ENCODE results near the gene CRISPLD2. TPM values are rescaled to one million over a fixed set of nuclear protein-coding genes. Genes with fewer than 3 reads are reported as not detected.

CRISPLD2 gene
- total and polyA plus RNA-seq, 10 of the 15 experiments (the other 5 are each of a cell fraction or from before 2014, with no cell fraction given) = 0.03 to 0.30 (median 0.08) TPM; not detected in 5

DNA sequence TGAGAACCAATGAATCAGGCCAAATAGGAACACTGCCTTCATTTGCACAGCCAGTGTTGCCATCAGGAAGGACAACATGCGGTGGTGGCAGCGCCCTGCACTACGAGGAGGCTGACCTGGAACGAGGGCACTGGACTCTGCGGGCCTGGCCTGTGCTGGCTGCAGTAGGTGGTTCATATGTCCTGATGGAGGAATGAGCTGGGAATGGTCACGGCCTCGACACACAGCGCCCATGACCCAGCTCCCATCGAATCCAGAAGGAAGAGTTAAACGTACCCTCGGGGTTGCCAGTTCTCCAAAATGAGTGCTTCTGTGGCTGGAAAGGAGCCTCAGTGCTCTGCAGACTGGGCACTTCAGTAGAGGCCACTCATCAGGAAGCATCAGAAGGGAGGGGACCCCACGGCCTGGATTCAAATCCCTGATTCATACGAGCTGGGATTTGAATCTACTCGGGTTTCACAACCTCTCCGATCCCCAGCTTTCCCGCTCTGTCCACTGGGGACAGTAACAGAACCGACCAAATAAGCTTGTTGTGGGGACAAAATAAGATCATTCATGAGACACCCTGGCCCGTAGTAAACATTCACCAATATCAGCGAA, 106.1 kb downstream of the CRISPLD2 start (continued):
- TF ChIP-seq SIN3A (IDR thresholded peaks at IDR 0.05; ENCODE audit: low read depth, low read length) = no peak
- no peak for TF ChIP-seq CEBPB (IDR thresholded peaks at IDR 0.05; ENCODE audit: borderline replicate concordance in 1 of 2, low read depth in 2 of 2, low read length in 2 of 2)

DNA sequence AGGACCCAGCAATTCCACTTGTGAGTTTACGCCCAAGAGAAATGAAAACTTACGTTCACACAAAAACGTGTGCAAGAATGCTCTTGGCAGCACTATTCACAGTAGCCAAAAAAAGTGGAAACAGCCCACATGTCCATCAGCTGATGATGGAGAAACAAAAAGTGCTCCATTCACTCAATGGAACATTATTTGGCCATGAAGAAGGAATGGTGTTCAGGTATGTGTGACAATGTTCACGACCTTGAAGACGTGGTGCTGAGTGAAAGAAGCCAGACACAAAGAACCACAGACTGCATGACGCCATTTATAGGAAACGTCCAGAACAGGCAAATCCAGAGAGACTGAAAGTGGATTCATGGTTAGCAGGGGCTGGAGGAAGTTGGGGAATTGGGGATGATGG, 106.7 kb downstream of the CRISPLD2 start:
- ATAC-seq = no peak

More for the DNA sequence above, 106.7 kb downstream of the CRISPLD2 start:
- no peaks in the 10 kb centered on the region for H3K36me3 ChIP-seq (ENCODE audit: control insufficient read depth in 2 of 2, insufficient read depth in 2 of 2, low read length in 1 of 2)
- H3K4me3 ChIP-seq = no peak overlapping the region
- POLR2A ChIA-PET = interaction anchor here (0.6 kb wide), 1 partner anchor 319 kb away, joined by 4 read pairs; no protein-coding TSS in a partner anchor
- H4K20me1 ChIP-seq (ENCODE audit: control insufficient read depth, insufficient read depth) = no peaks in the 10 kb centered on the region
- CTCF ChIA-PET = interaction anchor here (0.7 to 6.1 kb wide), 11 partner anchors 10 to 192 kb away, joined by 3 to 60 read pairs (median 5); no protein-coding TSS in a partner anchor
- H3K4me2 ChIP-seq (ENCODE audit: control insufficient read depth, insufficient read depth) = no peak overlapping the region
- RAD21 ChIA-PET (ENCODE audit: unreplicated experiment) = interaction anchor here (3.0 kb wide), 1 partner anchor 45 kb away, joined by 11 read pairs; no protein-coding TSS in a partner anchor
- DNase-seq (ENCODE audit: low read depth, low spot score) (no peak), FAIRE-seq (no peak)
- H3K27ac ChIP-seq (ENCODE audit: control insufficient read depth, insufficient read depth) = no peak overlapping the region
- H3K9ac ChIP-seq (ENCODE audit: control insufficient read depth, insufficient read depth, low read length) = no peak overlapping the region
- no peaks in the 10 kb centered on the region; the same call in 2 of the 3 replicates for H3K9me3 ChIP-seq (replicated peaks; ENCODE audit: control insufficient read depth, insufficient read depth, low read length)
- H2AFZ ChIP-seq (ENCODE audit: control insufficient read depth, low read depth, low read length) = no peak overlapping the region
- TF ChIP-seq, protein P1, sequence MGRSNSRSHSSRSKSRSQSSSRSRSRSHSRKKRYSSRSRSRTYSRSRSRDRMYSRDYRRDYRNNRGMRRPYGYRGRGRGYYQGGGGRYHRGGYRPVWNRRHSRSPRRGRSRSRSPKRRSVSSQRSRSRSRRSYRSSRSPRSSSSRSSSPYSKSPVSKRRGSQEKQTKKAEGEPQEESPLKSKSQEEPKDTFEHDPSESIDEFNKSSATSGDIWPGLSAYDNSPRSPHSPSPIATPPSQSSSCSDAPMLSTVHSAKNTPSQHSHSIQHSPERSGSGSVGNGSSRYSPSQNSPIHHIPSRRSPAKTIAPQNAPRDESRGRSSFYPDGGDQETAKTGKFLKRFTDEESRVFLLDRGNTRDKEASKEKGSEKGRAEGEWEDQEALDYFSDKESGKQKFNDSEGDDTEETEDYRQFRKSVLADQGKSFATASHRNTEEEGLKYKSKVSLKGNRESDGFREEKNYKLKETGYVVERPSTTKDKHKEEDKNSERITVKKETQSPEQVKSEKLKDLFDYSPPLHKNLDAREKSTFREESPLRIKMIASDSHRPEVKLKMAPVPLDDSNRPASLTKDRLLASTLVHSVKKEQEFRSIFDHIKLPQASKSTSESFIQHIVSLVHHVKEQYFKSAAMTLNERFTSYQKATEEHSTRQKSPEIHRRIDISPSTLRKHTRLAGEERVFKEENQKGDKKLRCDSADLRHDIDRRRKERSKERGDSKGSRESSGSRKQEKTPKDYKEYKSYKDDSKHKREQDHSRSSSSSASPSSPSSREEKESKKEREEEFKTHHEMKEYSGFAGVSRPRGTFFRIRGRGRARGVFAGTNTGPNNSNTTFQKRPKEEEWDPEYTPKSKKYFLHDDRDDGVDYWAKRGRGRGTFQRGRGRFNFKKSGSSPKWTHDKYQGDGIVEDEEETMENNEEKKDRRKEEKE (IDR thresholded peaks at IDR 0.05) = no peak
- TF ChIP-seq ZNF622 (IDR thresholded peaks at IDR 0.05) = no peak
- no peak for TF ChIP-seq POLR2AphosphoS5 (IDR thresholded peaks at IDR 0.05; ENCODE audit: low read length)
- TF ChIP-seq PML (IDR thresholded peaks at IDR 0.05; ENCODE audit: low read length) = no peak
- no peak for TF ChIP-seq BCL11A (IDR thresholded peaks at IDR 0.05; ENCODE audit: low read depth, low read length)
- TF ChIP-seq, protein P2, sequence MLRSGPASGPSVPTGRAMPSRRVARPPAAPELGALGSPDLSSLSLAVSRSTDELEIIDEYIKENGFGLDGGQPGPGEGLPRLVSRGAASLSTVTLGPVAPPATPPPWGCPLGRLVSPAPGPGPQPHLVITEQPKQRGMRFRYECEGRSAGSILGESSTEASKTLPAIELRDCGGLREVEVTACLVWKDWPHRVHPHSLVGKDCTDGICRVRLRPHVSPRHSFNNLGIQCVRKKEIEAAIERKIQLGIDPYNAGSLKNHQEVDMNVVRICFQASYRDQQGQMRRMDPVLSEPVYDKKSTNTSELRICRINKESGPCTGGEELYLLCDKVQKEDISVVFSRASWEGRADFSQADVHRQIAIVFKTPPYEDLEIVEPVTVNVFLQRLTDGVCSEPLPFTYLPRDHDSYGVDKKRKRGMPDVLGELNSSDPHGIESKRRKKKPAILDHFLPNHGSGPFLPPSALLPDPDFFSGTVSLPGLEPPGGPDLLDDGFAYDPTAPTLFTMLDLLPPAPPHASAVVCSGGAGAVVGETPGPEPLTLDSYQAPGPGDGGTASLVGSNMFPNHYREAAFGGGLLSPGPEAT (IDR thresholded peaks at IDR 0.05; ENCODE audit: low read depth) = no peak
- H3K79me2 ChIP-seq (ENCODE audit: control insufficient read depth, insufficient read depth, low read length) = no peaks in the 10 kb centered on the region
- H3K4me1 ChIP-seq (ENCODE audit: control insufficient read depth, insufficient read depth, low read length) = no peaks in the 10 kb centered on the region
- no TSS peak for BruUV-seq (replicated peaks)
- in situ Hi-C loops (cut with MboI) (no loop called here), intact Hi-C loops (cut with micrococcal nuclease; ENCODE audit: unreplicated experiment) (no loop called here)
- SMC1A ChIA-PET (ENCODE audit: uncharacterized antibody, unreplicated experiment) = interaction anchor here (0.6 to 3.4 kb wide), 7 partner anchors 25 to 174 kb away, joined by 3 to 27 read pairs (median 4); no protein-coding TSS in a partner anchor
- 21% methylated on average over 7 of the region's 7 CpGs for WGBS (ENCODE audit: insufficient coverage, insufficient replicate concordance, low lambda C conversion rate, missing lambda C conversion rate)
- H3K27me3 ChIP-seq (replicated peaks in 1 of 2; ENCODE audit: control insufficient read depth in 2 of 2, insufficient read depth in 2 of 2, low read length in 1 of 2) = no peaks in the 10 kb centered on the region

Data from GM12878 (cell line).